Umbilical cord (tissue), 2 donors: ENCODE data around the gene SPATA4. TPM values are rescaled to one million over a fixed set of nuclear protein-coding genes. Genes with fewer than 3 reads are reported as not detected.
A peak's percentile ranks its signal among the peaks of the same experiment; 100 is the strongest.
"Not testable (repeated sequence)": the region's sequence is repeated elsewhere in the genome, so short reads cannot be mapped to it uniquely, and the experiment has no call there.

Experiments used
- DNase-seq: peaks from one replicate; pipeline ENCODE4 v3.0.0-alpha.2; 2015; ENCODE audit warnings: low spot score
- total RNA-seq: library from RNA; depleted of rRNA; stranded (reverse); fragments of >200 nt; gene quantifications from one replicate; pipeline ENCODE4 v1.2.3, GENCODE V29; 2014; ENCODE audit warnings: low replicate concordance; ENCODE audit not compliant: insufficient read depth

Gene SPATA4
- 0.72 TPM for total RNA-seq

DNA sequence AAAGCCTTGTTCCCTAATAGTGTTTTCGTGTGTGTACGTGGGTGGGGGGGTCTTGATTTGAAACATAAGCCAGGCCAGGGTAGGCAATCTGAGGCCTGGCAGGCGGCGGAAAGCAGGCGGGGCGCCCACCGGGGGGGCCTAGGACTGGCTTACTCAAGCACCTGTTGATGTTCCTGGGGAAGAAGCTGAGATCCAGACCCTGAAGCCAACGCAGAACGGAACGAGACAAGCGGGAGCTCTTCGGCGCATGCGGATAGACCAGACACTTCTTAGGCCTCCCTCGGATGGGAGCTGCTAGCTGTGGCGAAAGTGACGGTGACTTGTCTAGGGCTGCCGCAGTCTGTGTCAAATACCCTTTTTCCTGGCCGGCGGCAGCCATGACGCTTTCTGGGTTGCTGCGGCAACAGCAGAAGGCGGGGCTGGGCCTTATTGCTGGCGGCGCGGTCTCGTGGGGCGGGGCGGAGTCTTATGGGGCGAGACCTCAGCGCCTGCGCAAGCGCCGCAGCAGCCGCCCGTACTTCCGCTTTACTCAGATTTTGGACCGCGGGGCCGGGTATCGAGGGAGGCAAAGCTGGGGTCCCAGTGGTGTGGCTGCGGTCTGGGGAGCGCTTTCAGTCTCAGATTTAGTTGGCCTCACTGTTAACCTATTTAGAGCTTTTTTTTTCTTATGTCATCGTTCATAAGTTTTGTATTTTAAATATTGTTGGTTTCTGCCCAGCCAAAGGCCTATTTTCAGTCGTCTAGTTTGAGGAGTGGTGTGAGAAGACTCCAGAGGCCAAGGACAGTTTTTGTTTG, at the start of gene SPATA4:
Gene SPATA4 (minus strand): TSS at position 402 of the 795 bp plus-strand sequence. CDS start 23 bp downstream, at position 379.
- peak; percentile 95 for DNase-seq

DNA sequence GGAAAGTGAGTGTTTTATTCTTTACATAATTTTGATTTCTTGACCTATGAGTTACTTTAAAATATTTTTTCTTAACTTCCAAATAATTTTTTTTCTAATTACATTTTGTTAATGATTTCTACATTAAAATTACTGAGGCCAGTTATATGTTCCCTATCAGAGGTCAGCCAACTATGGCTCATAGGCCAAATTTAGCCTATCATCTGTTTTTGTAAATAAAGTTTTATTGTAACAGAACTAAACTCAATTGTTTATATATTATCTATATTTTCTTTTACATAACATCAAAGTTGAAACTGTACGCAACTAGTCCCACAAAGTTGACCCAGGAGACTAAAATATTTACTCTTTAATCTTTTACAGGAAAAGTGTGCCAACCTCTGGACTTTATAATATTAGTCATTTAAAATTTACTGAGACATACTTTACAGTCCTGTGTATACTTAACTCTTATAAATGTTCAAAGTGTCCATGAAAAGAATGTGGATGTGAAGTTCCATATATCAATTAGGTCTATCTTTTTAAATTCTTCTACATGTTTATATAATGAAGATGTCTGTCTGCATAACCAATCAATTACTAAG, 47.5 kb upstream of the SPATA4 start:
- no peak for DNase-seq

GRCh38 chr4:176241703-176242102, 46.3 kb upstream of the SPATA4 start:
- no peak for DNase-seq

GRCh38 chr4:176238826-176239225, 43.4 kb upstream of the SPATA4 start:
- no peak for DNase-seq

DNA sequence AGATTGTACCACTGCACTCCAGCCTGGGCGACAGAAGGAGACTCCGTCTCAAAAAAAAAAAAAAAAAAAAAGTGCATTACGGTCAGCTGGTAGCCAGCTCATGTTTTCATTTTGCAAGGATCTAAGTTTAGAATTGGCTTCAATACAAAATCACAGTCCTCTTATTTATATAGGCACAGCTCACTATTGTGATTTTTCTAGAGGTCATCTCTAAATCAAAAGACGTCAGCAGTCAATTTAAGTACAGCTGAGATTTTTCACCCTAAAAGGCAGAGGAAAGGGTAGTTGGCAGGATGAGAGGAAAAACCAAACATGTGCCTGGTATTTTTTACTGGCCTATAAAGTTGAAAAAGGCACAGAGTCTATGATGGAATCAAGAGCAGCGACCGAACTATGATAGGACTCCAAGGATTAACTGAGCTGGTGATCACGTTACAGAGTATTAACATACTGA, 42.8 kb upstream of the SPATA4 start:
- peak; percentile 88 for DNase-seq

GRCh38 chr4:176236946-176237345, 41.6 kb upstream of the SPATA4 start:
- DNase-seq = no peak

DNA sequence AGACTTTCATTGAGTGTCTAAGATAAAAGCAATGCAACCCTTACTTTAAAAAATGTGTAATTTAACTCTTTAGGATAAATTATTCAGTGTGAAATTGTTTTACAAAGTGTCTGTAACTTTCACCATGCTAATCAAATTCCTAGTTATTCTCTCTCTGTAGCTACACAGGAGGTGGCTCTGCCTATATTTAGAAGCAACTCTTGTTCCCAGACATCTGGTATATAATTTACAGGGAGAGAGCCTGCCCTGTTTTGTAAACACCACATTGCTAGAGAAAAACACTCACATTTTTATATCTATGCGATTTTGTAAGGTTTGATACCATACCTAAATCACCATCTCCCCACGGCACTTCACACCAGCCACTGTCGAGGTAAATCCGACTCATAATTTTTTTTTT, 35.5 kb upstream of the SPATA4 start:
- no peak for DNase-seq

GRCh38 chr4:176229645-176230044, 34.3 kb upstream of the SPATA4 start:
- no peak for DNase-seq

DNA sequence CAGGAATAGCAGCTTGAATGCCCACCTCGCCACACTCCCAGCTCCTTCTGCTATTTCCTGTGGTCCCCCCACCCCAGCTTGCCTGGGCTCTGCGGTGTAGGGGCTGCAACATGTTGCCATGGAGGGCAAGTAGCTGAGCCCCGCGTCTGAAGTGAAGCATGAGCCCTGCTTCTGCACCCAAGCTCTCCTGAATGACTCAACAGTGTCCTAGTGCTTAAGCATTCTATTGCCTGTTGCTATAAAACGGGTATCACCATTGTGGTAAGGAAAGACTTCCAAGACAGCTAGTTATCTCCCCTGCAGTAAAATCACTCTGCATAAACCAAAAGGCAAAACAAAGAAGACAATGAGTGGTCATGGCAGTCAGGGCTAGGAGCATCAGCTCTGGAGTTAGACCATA, 31.4 kb upstream of the SPATA4 start:
- no peak for DNase-seq

- no peak for DNase-seq
Observed at GRCh38 chr4:176223561-176223960, 28.2 kb upstream of the SPATA4 start.

DNA sequence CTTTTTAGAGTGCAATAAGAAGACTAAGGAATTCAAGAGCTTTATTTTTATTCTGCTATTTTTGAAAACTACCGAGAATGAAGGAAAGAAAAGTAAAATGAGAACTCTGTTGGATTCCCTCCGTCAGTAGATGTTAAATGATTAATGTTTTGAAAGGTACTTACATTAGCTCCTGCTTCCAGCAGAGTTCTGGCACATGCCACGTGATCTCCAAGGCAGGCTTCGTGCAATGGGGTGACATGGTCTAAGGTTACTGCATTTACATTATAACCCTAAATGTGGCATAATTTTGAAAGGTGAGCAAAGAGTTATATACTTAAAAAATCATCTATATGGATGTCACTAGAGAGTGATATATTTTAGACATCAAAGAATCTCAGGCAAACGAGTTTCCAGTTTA, 26.8 kb upstream of the SPATA4 start:
- DNase-seq = no peak

DNA sequence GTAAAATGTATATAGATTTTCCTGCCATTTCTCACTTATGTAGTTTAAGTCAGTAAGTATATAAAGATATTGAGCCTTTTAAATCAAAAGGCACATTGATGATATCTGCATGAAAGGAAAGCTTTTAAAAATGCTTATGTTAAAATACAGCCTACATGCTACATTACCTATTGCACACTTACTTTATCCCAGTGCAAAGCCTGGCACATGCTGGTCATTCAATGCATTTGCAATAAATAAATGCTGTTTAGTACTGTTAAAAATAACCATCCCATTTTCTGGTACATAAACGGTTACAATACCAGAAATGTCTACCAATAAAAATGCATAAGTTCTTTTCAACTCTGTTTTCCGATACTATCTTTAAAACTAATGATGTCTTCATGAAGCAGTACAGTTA, 22.1 kb upstream of the SPATA4 start:
- DNase-seq = no peak

- DNase-seq = not testable (repeated sequence)
Observed at GRCh38 chr4:176212351-176212750, 17.0 kb upstream of the SPATA4 start.

- no peak for DNase-seq
Observed at GRCh38 chr4:176210579-176211296, 15.4 kb upstream of the SPATA4 start.

- no peak for DNase-seq
Observed at GRCh38 chr4:176210101-176210500, 14.7 kb upstream of the SPATA4 start.

DNA sequence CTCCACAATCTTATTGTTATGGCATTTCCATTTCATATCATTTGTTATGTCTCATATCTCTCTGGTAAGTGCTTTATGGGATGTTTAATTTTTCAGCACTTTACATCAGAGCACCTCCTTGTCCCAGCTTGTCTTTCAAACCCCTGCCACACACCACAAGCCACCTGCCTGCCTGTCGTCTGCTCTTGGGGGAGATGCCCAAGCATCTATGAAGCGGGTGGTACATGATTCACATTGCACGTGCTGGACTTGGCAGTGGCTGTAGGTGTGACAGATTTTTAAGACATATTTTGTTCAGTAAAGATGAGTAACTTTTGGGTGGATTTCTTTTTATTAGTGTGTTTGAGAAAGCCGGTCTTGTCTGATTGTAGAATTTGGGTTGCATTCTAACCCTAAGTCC, 14.2 kb upstream of the SPATA4 start:
- DNase-seq = no peak

DNA sequence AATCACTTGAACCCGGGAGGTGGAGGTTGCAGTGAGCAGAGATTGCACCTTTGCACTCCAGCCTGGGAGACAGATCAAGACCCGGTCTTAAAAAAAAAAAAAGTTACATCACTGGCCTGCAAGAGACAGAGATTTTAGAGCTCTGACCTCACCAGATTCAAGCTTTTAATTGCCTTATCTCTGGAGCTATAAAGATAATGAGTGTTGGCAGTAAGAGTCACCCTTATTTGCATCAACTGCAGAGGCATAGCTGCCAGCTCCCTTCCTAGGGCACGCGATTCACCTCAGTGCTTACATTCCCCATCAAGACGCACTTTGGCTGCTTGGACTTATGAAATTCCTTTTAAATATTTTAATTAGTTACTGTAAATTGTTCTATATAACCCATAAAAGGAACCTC, 12.5 kb upstream of the SPATA4 start:
- no peak for DNase-seq

DNA sequence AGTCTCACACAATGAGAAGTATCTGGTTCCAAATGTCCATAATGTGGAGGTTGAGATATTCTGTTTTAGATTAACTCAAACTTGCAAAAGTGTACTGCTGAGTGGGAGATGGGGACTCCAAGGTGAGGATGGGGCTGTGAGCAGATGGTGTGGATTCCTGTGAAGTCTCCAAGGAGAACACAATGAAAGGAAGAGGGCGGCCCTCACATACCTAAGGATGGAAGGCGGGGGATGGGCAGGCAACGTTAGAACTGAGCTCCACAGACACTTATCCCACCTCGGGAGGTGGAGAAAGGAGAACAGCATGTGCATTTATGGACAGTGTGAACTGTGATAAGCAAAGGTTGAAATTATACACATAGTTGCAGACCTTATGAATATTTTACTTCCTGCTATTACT, 9.9 kb upstream of the SPATA4 start:
- DNase-seq = no peak

DNA sequence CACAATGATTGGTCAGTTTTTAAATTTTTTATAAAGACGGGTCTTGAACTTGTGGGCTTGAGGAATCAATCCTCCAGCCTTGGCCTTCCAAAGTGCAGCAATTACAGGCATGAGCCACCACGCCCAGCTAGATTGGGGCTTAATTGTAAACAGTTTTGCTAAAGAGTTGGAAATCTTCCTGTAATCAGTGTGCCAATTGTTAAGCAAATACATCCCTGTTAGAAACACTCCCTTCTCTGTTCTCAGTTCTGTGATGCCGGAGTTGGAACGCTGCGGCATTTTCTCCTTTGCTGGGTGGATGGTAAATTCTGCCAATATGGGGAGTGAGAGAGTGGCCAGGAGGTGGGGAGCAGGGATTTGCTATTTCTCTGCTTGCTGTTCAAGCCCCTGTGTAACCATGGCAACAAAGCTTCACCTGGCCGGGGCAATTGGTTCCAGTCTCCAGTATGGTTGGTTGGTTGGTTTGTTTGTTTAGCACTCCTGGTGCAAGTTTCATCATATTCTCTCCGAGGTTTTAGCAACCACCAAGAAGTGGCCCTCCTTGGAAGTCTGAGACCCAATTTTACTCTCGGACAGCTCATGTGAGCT, 3.0 kb upstream of the SPATA4 start:
- no peak for DNase-seq

GRCh38 chr4:176193938-176194337, 1.4 kb downstream of the SPATA4 start:
- no peak for DNase-seq

GRCh38 chr4:176193126-176193525, 2.3 kb downstream of the SPATA4 start:
- DNase-seq = no peak

DNA sequence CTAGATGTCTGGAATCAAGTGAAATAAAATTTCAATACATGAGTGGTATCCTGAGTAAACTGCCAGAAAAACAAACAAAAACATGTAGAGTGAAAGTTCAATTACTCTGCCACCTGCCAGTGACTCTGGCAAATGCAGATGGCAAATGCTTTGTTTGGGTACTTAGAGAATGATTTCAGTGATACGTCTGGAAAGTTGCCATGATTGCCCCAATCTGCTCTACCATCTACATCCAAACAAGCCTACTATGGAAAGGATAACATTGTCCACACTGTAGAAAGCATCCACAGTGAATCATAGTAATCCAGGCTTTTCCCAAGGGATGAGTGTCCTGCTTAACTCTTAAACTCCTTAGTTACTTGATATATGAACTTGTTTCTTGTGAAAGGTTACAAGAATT, 3.4 kb downstream of the SPATA4 start:
- DNase-seq = no peak
